Central memory CD4-positive, alpha-beta T cell (primary cell): ENCODE results near the gene KCNAB3.

ENCODE experiments used
- DNase-seq: peaks from one replicate; pipeline ENCODE4 v3.0.0; 2022

KCNAB3 gene

GRCh38 chr17:7875804-7876370 is 53.8 kb downstream of the KCNAB3 start:
- no peak for DNase-seq

GRCh38 chr17:7873051-7873450 is 56.6 kb downstream of the KCNAB3 start:
- DNase-seq = no peak
